OCI-LY3 (cell line): ENCODE data around the gene CHD8.

Experiments
- H2AFZ ChIP-seq: fragments of 200-600, 300-600 bp; shearing (Covaris generic); 2 replicates; pipeline ENCODE4 v1.6.0; 2014; ENCODE audit warnings: antibody characterized with exemption, low read depth, low read length
- H3K27ac ChIP-seq: fragments of 200-600, 300-600 bp; sonication (generic); 2 replicates; pipeline ENCODE4 v1.5.1; 2014; ENCODE audit warnings: mild to moderate bottlenecking, low read length, moderate library complexity, mixed read lengths
- H3K27me3 ChIP-seq: fragments of 200-600, 300-600 bp; sonication (generic); 2 replicates; pipeline ENCODE4 v1.6.1; 2014; ENCODE audit warnings: low read depth, low read length, mixed read lengths
- H3K36me3 ChIP-seq: fragments of 200-600, 300-600 bp; sonication (generic); replicated peaks from 2 replicates; pipeline ENCODE3; 2014; ENCODE audit warnings: low read depth, low read length, mixed read lengths
- H3K4me1 ChIP-seq: fragments of 300-600, 200-600 bp; sonication (generic); 2 replicates; pipeline ENCODE4 v1.6.1; 2014; ENCODE audit warnings: low read length, mixed read lengths
- H3K4me2 ChIP-seq: fragments of 200-600, 300-600 bp; sonication (generic); 2 replicates; pipeline ENCODE4 v1.6.1; 2014; ENCODE audit warnings: low read length, mixed read lengths
- H3K4me3 ChIP-seq: fragments of 300-600, 200-600 bp; sonication (generic); 2 replicates; pipeline ENCODE4 v1.5.1; 2014; ENCODE audit warnings: antibody characterized with exemption, mild to moderate bottlenecking, low read length, moderate library complexity
- H3K79me2 ChIP-seq: fragments of 300-600, 200-600 bp; shearing (Covaris generic); 2 replicates; pipeline ENCODE4 v1.6.1; 2014; ENCODE audit warnings: mild to moderate bottlenecking, low read length, mixed read lengths
- H3K9ac ChIP-seq: fragments of 300-600, 200-600 bp; shearing (Covaris generic); 2 replicates; pipeline ENCODE4 v1.6.0; 2014; ENCODE audit warnings: mild to moderate bottlenecking, low read length, moderate library complexity
- H3K9me3 ChIP-seq: fragments of 200-600, 300-600 bp; shearing (Covaris generic); 2 replicates; pipeline ENCODE4 v1.6.1; 2014; ENCODE audit warnings: low read length, mixed read lengths; ENCODE audit not compliant: insufficient read depth
- H4K20me1 ChIP-seq: fragments of 200-600, 300-600 bp; sonication (generic); 2 replicates; pipeline ENCODE4 v1.6.1; 2016; ENCODE audit warnings: low read length, mixed read lengths; ENCODE audit not compliant: insufficient read depth
- CTCF ChIP-seq: fragments of 200-600, 300-600 bp; sonication (generic); IDR thresholded peaks from 2 replicates; pipeline ENCODE4 v1.5.1; 2014; ENCODE audit warnings: antibody characterized with exemption, low read length, low read depth
- EZH2phosphoT487 ChIP-seq: fragments of 200-600 bp; shearing (Covaris generic); IDR thresholded peaks from 2 replicates; pipeline ENCODE4 v1.6.1; 2018; ENCODE audit warnings: antibody characterized with exemption, mixed run types, low read depth

Gene CHD8

GRCh38 chr14:21428930-21429329, 27.0 kb downstream of the CHD8 start:
- H3K4me1 ChIP-seq, result no peaks in the 10 kb centered on the region
- no peak overlapping the region for H3K4me3 ChIP-seq
- peaks cover 47% of the 10 kb centered on the region for H3K79me2 ChIP-seq
- peaks cover 54% of the 10 kb centered on the region for H3K36me3 ChIP-seq
- no peaks in the 10 kb centered on the region for H3K9me3 ChIP-seq
- H3K4me2 ChIP-seq, result no peak overlapping the region
- H3K9ac ChIP-seq, result no peak overlapping the region
- no peak for TF ChIP-seq EZH2phosphoT487
- no peak for TF ChIP-seq CTCF
- no peak overlapping the region for H3K27ac ChIP-seq
- H2AFZ ChIP-seq, result no peak overlapping the region
- H3K27me3 ChIP-seq, result no peaks in the 10 kb centered on the region
- peaks cover 19% of the 10 kb centered on the region for H4K20me1 ChIP-seq

- no peak for TF ChIP-seq EZH2phosphoT487
- TF ChIP-seq CTCF, result no peak
- H3K79me2 ChIP-seq, result peaks cover 26% of the 10 kb centered on the region
- no peak overlapping the region for H3K4me3 ChIP-seq
- H3K9ac ChIP-seq, result no peak overlapping the region
- H3K27ac ChIP-seq, result no peak overlapping the region
- H3K27me3 ChIP-seq, result no peaks in the 10 kb centered on the region
- H3K36me3 ChIP-seq, result peaks cover 63% of the 10 kb centered on the region
- H3K4me2 ChIP-seq, result no peak overlapping the region
- H3K4me1 ChIP-seq, result no peaks in the 10 kb centered on the region
- no peak overlapping the region for H2AFZ ChIP-seq
- H3K9me3 ChIP-seq, result no peaks in the 10 kb centered on the region
- peaks cover 6% of the 10 kb centered on the region; the same call in 1 of the 2 replicates for H4K20me1 ChIP-seq
These were observed 29.2 kb downstream of the CHD8 start for GRCh38 chr14:21426692-21427091.

GRCh38 chr14:21419528-21419927, 36.4 kb downstream of the CHD8 start:
- Histone ChIP-seq H4K20me1 (no peaks in the 10 kb centered on the region), H3K9me3 (no peaks in the 10 kb centered on the region), H2AFZ (no peak overlapping the region), H3K36me3 (peaks cover 48% of the 10 kb centered on the region), H3K4me3 (no peak overlapping the region), H3K27ac (no peak overlapping the region), H3K4me2 (no peak overlapping the region), H3K27me3 (no peaks in the 10 kb centered on the region), H3K79me2 (no peaks in the 10 kb centered on the region), H3K9ac (no peak overlapping the region), H3K4me1 (peaks cover 6% of the 10 kb centered on the region)
- TF ChIP-seq EZH2phosphoT487 (no peak), CTCF (no peak)

GRCh38 chr14:21415329-21415728, 40.6 kb downstream of the CHD8 start:
- Histone ChIP-seq H3K4me3 (no peak overlapping the region), H4K20me1 (no peaks in the 10 kb centered on the region), H3K79me2 (no peaks in the 10 kb centered on the region), H3K4me2 (no peak overlapping the region), H3K27me3 (no peaks in the 10 kb centered on the region), H3K27ac (no peak overlapping the region), H3K9me3 (no peaks in the 10 kb centered on the region), H2AFZ (no peak overlapping the region), H3K36me3 (peaks cover 57% of the 10 kb centered on the region), H3K4me1 (peaks cover 14% of the 10 kb centered on the region), H3K9ac (no peak overlapping the region)
- TF ChIP-seq EZH2phosphoT487 (no peak), CTCF (no peak)
